ENCODE data around the gene PRR14L. TPM values are rescaled to one million over a fixed set of nuclear protein-coding genes. Genes with fewer than 3 reads are reported as not detected.

The PRR14L gene
- total and polyA plus RNA-seq, 2 of the 13 experiments (the other 11 are each of a cell fraction or from before 2014, with no cell fraction given): 6.6 to 16.5 TPM

- no peak for TF ChIP-seq REXO4 (CRISPR knock-in tag; IDR thresholded peaks at IDR 0.05; ENCODE audit: borderline replicate concordance)
Measured at GRCh38 chr22:31653944-31654343, 96.0 kb downstream of the PRR14L start (continued).

GRCh38 chr22:31652911-31653684 lies 96.8 kb downstream of the PRR14L start:
- FAIRE-seq (no peak), DNase-seq (ENCODE audit: low spot score) (peak; percentile 22), ATAC-seq (no peak)
- no peak overlapping the region for H2AFZ ChIP-seq (ENCODE audit: low read length)
- peaks cover 73% of the 10 kb centered on the region for H3K79me2 ChIP-seq (ENCODE audit: insufficient read depth, low read length)
- no peak overlapping the region for H3K9ac ChIP-seq (ENCODE audit: insufficient read depth, low read depth, low read length)
- H3K36me3 ChIP-seq (replicated peaks in 1 of 2; ENCODE audit: control insufficient read depth in 1 of 2, insufficient read depth in 2 of 2, low read length in 2 of 2): peaks cover 3 to 18% of the 10 kb centered on the region in 2 experiments
- H3K27ac ChIP-seq (ENCODE audit: extremely low read length, insufficient read depth, low read length): no peak overlapping the region
- no peak overlapping the region for H3K4me2 ChIP-seq (ENCODE audit: low read depth, low read length)
- no peak overlapping the region for H3K4me3 ChIP-seq (replicated peaks in 1 of 3; ENCODE audit: insufficient read depth in 1 of 3, low read depth in 2 of 3, low read length in 3 of 3)
- intact Hi-C loops (cut with micrococcal nuclease; ENCODE audit: unreplicated experiment): no loop called here
- whole genome bisulfite sequencing (ENCODE audit: low lambda C conversion rate): 92% methylated on average over 9 of the region's 9 CpGs
- no peaks in the 10 kb centered on the region for H3K9me3 ChIP-seq (ENCODE audit: low read length)
- CTCF ChIA-PET (ENCODE audit: low intra/inter-chr PET ratio, low total read pairs): no interaction called here
- peaks cover 26% of the 10 kb centered on the region for H3K4me1 ChIP-seq (ENCODE audit: insufficient read depth, low read length)
- TF ChIP-seq ZNF562 (CRISPR knock-in tag; IDR thresholded peaks at IDR 0.05; ENCODE audit: borderline replicate concordance) (no peak), SAP130 (CRISPR knock-in tag; IDR thresholded peaks at IDR 0.05; ENCODE audit: low read depth) (peak; percentile 25; the same call in 1 of the 2 replicates)
- POLR2A ChIA-PET: interaction anchor here (2.0 kb wide), 1 partner anchor 9 kb away, joined by 5 read pairs; the partner anchor contains the start of gene PISD
- H4K20me1 ChIP-seq (ENCODE audit: insufficient read depth, low read length): peaks cover 26% of the 10 kb centered on the region
- BruUV-seq (replicated peaks): no TSS peak
- in situ Hi-C loops (cut with HindIII; ENCODE audit: extremely low pct_ligation_motif_present, low pct_unique_long_range_greater_than_20kb): loop anchor here (25.0 kb wide), 1 partner anchor 434 kb away; no protein-coding TSS in a partner anchor
- H3K27me3 ChIP-seq (ENCODE audit: control insufficient read depth in 1 of 2, insufficient read depth in 2 of 2, low read length in 2 of 2): no peaks in the 10 kb centered on the region

- intact Hi-C loops (cut with micrococcal nuclease; ENCODE audit: unreplicated experiment): no loop called here
- Histone ChIP-seq H3K4me2 (ENCODE audit: low read depth, low read length) (no peak overlapping the region), H3K4me1 (ENCODE audit: insufficient read depth, low read length) (peaks cover 37% of the 10 kb centered on the region), H3K9me3 (ENCODE audit: low read length) (no peaks in the 10 kb centered on the region), H3K9ac (ENCODE audit: insufficient read depth, low read depth, low read length) (no peak overlapping the region), H3K79me2 (ENCODE audit: insufficient read depth, low read length) (peaks cover 66% of the 10 kb centered on the region), H3K27me3 (ENCODE audit: control insufficient read depth in 1 of 2, insufficient read depth in 2 of 2, low read length in 2 of 2) (no peaks in the 10 kb centered on the region), H3K36me3 (replicated peaks in 1 of 2; ENCODE audit: control insufficient read depth in 1 of 2, insufficient read depth in 2 of 2, low read length in 2 of 2) (peaks cover 11 to 28% of the 10 kb centered on the region in 2 experiments), H4K20me1 (ENCODE audit: insufficient read depth, low read length) (peaks cover 26% of the 10 kb centered on the region), H2AFZ (ENCODE audit: low read length) (no peak overlapping the region), H3K27ac (ENCODE audit: extremely low read length, insufficient read depth, low read length) (no peak overlapping the region), H3K4me3 (replicated peaks in 1 of 3; ENCODE audit: insufficient read depth in 1 of 3, low read depth in 2 of 3, low read length in 3 of 3) (no peak overlapping the region)
- FAIRE-seq (no peak), DNase-seq (ENCODE audit: low spot score) (no peak), ATAC-seq (no peak)
- POLR2A ChIA-PET: interaction anchor here (2.0 kb wide), 1 partner anchor 10 kb away, joined by 5 read pairs; the partner anchor contains the start of gene PISD
- no TSS peak for BruUV-seq (replicated peaks)
- 97% methylated on average over 8 of the region's 9 CpGs for WGBS (ENCODE audit: low lambda C conversion rate)
- in situ Hi-C loops (cut with HindIII; ENCODE audit: extremely low pct_ligation_motif_present, low pct_unique_long_range_greater_than_20kb): loop anchor here (25.0 kb wide), 1 partner anchor 435 kb away; no protein-coding TSS in a partner anchor
- CTCF ChIA-PET (ENCODE audit: low intra/inter-chr PET ratio, low total read pairs): no interaction called here
- no peak for TF ChIP-seq SRY (CRISPR knock-in tag; IDR thresholded peaks at IDR 0.05)
- no peak for TF ChIP-seq ATF7-NPFF (CRISPR knock-in tag; IDR thresholded peaks at IDR 0.05; ENCODE audit: low read depth)
- TF ChIP-seq TARDBP (CRISPR knock-in tag; IDR thresholded peaks at IDR 0.05): no peak
- TF ChIP-seq ZNF33B (CRISPR knock-in tag; IDR thresholded peaks at IDR 0.05): no peak
- no peak for TF ChIP-seq CHD2 (IDR thresholded peaks at IDR 0.05; ENCODE audit: low read depth, low read length)
- no peak for TF ChIP-seq ZSCAN30 (CRISPR knock-in tag; IDR thresholded peaks at IDR 0.05)
- no peak for TF ChIP-seq ZNF577 (CRISPR knock-in tag; IDR thresholded peaks at IDR 0.05; ENCODE audit: borderline replicate concordance, low read depth)
- TF ChIP-seq ZNF670 (CRISPR knock-in tag; IDR thresholded peaks at IDR 0.05; ENCODE audit: borderline replicate concordance): no peak
- no peak for TF ChIP-seq GPN1 (CRISPR knock-in tag; IDR thresholded peaks at IDR 0.05; ENCODE audit: borderline replicate concordance)
- no peak for TF ChIP-seq NCOR1 (IDR thresholded peaks at IDR 0.05; ENCODE audit: borderline replicate concordance, low read length)
- no peak for TF ChIP-seq SNAPC2 (CRISPR knock-in tag; IDR thresholded peaks at IDR 0.05)
- TF ChIP-seq ERF (CRISPR knock-in tag; IDR thresholded peaks at IDR 0.05): no peak
- no peak for TF ChIP-seq ZNF275 (CRISPR knock-in tag; IDR thresholded peaks at IDR 0.05; ENCODE audit: borderline replicate concordance)
- no peak for TF ChIP-seq KDM3A (CRISPR knock-in tag; IDR thresholded peaks at IDR 0.05; ENCODE audit: low read depth)
Measured at GRCh38 chr22:31652088-31652487, 97.8 kb downstream of the PRR14L start.

Measured in HepG2 (cell line).